Measurements from ENCODE around the gene KCNV2. TPM values are rescaled to one million over a fixed set of nuclear protein-coding genes. Genes with fewer than 3 reads are reported as not detected.

The KCNV2 gene
- total and polyA plus RNA-seq, 8 donors = not detected

DNA sequence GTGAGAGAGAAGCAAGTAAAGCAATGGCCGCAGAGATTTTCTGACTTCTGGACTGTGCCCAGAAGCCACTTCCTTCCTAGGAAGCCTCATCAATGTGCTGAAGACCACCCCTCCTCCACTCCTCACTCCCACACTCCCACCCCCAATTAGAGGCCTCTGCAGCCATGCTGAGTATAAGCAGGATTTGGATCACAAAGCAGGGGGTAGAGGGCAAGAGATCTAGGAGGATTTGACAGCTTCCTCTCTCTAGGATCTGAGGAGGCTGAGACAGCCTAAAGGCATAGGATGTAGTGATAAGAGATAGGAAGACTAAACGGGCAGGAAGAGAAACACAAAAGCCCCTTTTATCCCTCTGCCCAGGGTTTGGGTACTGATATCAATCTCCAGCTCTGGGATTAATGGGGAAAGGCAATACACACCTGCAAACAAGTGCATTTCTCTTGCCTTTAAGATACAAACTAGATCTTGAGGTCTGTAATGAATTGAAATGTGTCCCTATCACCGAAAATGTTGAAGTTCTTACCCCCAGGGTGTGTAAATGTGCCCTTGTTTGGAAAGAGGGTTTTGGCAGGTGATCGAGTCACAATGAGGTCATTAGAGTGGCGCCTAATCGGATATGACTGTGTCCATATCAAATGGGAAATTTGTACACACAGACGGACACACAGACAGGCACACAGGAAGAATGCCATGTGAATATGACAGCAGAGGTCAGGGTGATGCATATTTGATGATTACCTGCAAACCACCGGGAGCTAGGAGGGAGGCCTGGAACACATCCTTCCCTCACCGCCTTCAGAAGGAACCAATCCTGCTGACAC lies 28.5 kb downstream of the KCNV2 start:
- no peaks in the 10 kb centered on the region for H3K27me3 ChIP-seq
- FAIRE-seq (no peak), DNase-seq (no peak), ATAC-seq (peak; percentile 21 to 43 (median 38))
- no peaks in the 10 kb centered on the region for H3K36me3 ChIP-seq
- intact Hi-C loops (cut with DNase I) = no loop called here
- H3K4me1 ChIP-seq = peaks cover 15 to 28% (median 22%) of the 10 kb centered on the region in 3 donors
- WGBS, 2 donors = 48 to 58% methylated on average over 9 of the region's 9 CpGs
- TF ChIP-seq, protein P1, sequence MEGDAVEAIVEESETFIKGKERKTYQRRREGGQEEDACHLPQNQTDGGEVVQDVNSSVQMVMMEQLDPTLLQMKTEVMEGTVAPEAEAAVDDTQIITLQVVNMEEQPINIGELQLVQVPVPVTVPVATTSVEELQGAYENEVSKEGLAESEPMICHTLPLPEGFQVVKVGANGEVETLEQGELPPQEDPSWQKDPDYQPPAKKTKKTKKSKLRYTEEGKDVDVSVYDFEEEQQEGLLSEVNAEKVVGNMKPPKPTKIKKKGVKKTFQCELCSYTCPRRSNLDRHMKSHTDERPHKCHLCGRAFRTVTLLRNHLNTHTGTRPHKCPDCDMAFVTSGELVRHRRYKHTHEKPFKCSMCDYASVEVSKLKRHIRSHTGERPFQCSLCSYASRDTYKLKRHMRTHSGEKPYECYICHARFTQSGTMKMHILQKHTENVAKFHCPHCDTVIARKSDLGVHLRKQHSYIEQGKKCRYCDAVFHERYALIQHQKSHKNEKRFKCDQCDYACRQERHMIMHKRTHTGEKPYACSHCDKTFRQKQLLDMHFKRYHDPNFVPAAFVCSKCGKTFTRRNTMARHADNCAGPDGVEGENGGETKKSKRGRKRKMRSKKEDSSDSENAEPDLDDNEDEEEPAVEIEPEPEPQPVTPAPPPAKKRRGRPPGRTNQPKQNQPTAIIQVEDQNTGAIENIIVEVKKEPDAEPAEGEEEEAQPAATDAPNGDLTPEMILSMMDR (IDR thresholded peaks at IDR 0.05) = no peak
- H3K27ac ChIP-seq = no peak overlapping the region
- H3K9me3 ChIP-seq = no peaks in the 10 kb centered on the region
- no peak overlapping the region for H3K4me3 ChIP-seq

DNA sequence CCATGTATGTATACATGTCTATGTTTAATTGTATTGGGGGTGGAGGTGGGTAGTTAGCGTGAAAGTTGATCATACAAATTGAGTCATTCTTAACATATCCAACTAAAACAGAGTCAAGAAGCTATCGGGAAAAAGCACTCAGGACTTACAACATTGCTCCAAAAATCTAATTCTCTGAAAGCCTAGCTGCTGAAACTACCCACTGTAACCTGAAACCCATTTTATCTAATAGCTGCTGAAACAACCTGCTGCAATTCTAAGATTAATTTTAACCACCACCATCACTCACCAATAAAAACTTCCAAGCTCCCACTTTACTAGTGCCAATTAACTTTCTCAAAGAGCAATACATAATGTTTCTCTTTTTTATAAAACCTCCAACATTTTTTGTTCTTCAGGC lies 32.2 kb downstream of the KCNV2 start:
- TF ChIP-seq, protein P1 (IDR thresholded peaks at IDR 0.05) = no peak
- H3K36me3 ChIP-seq = no peaks in the 10 kb centered on the region
- FAIRE-seq (no peak), ATAC-seq (no peak), DNase-seq (no peak)
- no peaks in the 10 kb centered on the region for H3K9me3 ChIP-seq
- intact Hi-C loops (cut with DNase I) = no loop called here
- H3K4me3 ChIP-seq = no peak overlapping the region
- WGBS, 2 donors = 94 to 100% methylated on average over 2 of the region's 2 CpGs
- no peak overlapping the region for H3K27ac ChIP-seq
- H3K27me3 ChIP-seq = no peaks in the 10 kb centered on the region
- peaks cover 0 to 5% (median 0%) of the 10 kb centered on the region in 3 donors for H3K4me1 ChIP-seq

DNA sequence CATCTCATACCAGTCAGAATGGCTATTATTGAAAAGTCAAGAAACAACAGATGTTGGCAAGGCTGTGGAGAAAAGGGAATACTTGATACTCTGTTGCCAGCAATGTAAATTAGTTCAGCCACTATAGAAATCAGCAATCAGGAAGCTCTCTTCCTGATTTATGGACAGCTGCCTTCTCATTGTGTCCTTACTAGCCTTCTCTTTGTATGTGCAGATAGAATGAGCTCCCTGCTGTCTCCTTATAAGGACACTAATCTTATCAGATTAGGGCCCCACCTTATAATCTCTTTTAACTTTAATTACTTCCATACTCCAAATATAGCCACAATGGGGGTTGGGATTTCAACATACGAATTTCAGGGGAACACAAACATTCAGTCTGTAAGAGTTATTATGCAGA lies 38.0 kb downstream of the KCNV2 start:
- Histone ChIP-seq H3K4me1 (no peaks in the 10 kb centered on the region), H3K27ac (no peak overlapping the region), H3K27me3 (no peaks in the 10 kb centered on the region), H3K9me3 (no peaks in the 10 kb centered on the region), H3K4me3 (no peak overlapping the region), H3K36me3 (no peaks in the 10 kb centered on the region)
- 86 to 88% methylated on average over 1 of the region's 1 CpG for WGBS, 2 donors
- no peak for FAIRE-seq
- intact Hi-C loops (cut with DNase I) = no loop called here
- TF ChIP-seq, protein P1 (IDR thresholded peaks at IDR 0.05) = no peak
- no peak for DNase-seq
- no peak for ATAC-seq

DNA sequence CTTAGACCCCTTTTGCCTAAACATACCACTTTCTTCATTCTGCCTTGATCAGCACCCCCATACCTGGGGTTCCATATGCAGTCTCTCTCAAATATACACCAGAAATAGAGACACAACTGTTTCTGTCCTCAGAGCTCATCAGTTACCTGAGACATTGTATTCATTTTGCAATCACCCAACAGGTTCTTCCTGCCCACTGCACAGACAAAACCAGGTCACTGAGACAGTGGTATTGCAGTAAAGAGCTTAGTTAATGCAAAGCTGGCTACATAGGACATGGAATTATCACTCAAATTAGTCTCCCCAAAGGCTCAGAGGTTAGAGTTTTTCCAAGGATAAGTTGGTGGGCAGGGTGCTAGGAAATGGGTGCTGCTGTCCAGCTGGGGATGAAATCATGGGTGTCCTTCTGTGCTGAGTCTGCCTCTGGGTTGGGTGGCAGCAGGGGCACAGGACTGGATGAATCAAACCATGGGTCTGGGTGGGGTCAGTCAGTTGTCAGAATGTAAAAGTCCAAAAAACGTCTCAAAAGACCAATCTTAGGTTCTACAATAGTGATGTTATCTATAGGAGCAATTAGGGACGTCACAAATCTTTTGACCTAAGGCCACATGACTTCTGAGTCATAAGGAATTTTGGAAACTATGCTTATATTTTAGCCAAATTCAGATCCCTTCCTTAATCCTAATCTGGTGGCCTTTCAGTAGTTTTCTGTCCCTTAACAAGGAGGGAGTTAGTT lies 41.0 kb downstream of the KCNV2 start:
- Histone ChIP-seq H3K4me3 (no peak overlapping the region), H3K4me1 (peaks cover 0 to 4% (median 0%) of the 10 kb centered on the region in 3 donors), H3K27ac (no peak overlapping the region), H3K27me3 (no peaks in the 10 kb centered on the region), H3K9me3 (no peaks in the 10 kb centered on the region), H3K36me3 (no peaks in the 10 kb centered on the region)
- TF ChIP-seq, protein P1 (IDR thresholded peaks at IDR 0.05) = no peak
- intact Hi-C loops (cut with DNase I) = no loop called here
- no peak for ATAC-seq
- no peak for DNase-seq
- no peak for FAIRE-seq
- 66 to 67% methylated on average over 2 of the region's 2 CpGs for WGBS, 2 donors

All from pancreas (tissue), 10 donors.